Stimulated activated CD4-positive, alpha-beta T cell treated with anti-CD3 and anti-CD28 coated beads, Interleukin-1b, Interleukin-23, amount 100 ng/mL, for 24 hours (primary cell): Measurements from ENCODE around the gene SMIM45.
A peak's percentile ranks its signal among the peaks of the same experiment; 100 is the strongest.

Experiments
- DNase-seq, 4 experiments: peaks; one replicate each; pipeline ENCODE4 v3.0.0-alpha.2; 2020; ENCODE audit warnings: low read depth in 4 of 4, low spot score in 1 of 4

The SMIM45 gene

GRCh38 chr22:41966607-41967240 lies 14.8 kb downstream of the SMIM45 start:
- no peak for DNase-seq

- DNase-seq = no peak
Observed at GRCh38 chr22:41968601-41969000, 16.7 kb downstream of the SMIM45 start.

GRCh38 chr22:41969110-41969646 lies 17.2 kb downstream of the SMIM45 start, which contains the start of gene SEPTIN3:
Gene SEPTIN3, plus strand, starts transcription at chr22:41969443. Its CDS starts 2,050 bp downstream, at chr22:41971493.
- DNase-seq = no peak

- no peak for DNase-seq
Observed at GRCh38 chr22:41970601-41971000, 18.7 kb downstream of the SMIM45 start.

- no peak for DNase-seq
Observed at GRCh38 chr22:41971431-41971830, 19.5 kb downstream of the SMIM45 start.

GRCh38 chr22:41974691-41975290 lies 22.8 kb downstream of the SMIM45 start:
- DNase-seq = no peak

GRCh38 chr22:41975299-41976069 lies 23.5 kb downstream of the SMIM45 start:
- DNase-seq = no peak

- DNase-seq = peak in 2 of 4 experiments; percentile 32 to 36
Observed at GRCh38 chr22:41976070-41976901, 24.3 kb downstream of the SMIM45 start.

- no peak for DNase-seq
Observed at GRCh38 chr22:41976961-41977566, 25.1 kb downstream of the SMIM45 start.

- no peak for DNase-seq
Observed at GRCh38 chr22:41978732-41979131, 26.8 kb downstream of the SMIM45 start.

- DNase-seq = no peak
Observed at GRCh38 chr22:41979423-41980250, 27.7 kb downstream of the SMIM45 start.

- no peak for DNase-seq
Observed at GRCh38 chr22:41982865-41983264, 30.9 kb downstream of the SMIM45 start.

GRCh38 chr22:41983513-41984405 lies 31.8 kb downstream of the SMIM45 start:
- DNase-seq = no peak

- DNase-seq = no peak
Observed at GRCh38 chr22:41987276-41987675, 35.3 kb downstream of the SMIM45 start.

- no peak for DNase-seq
Observed at GRCh38 chr22:41989246-41989645, 37.3 kb downstream of the SMIM45 start.

GRCh38 chr22:41991111-41991510 lies 39.2 kb downstream of the SMIM45 start:
- no peak for DNase-seq

GRCh38 chr22:41992496-41992895 lies 40.5 kb downstream of the SMIM45 start:
- DNase-seq = no peak

GRCh38 chr22:41995211-41995610 lies 43.3 kb downstream of the SMIM45 start:
- no peak for DNase-seq

GRCh38 chr22:41996826-41997225 lies 44.9 kb downstream of the SMIM45 start:
- DNase-seq = no peak
